Measurements from ENCODE around the gene CYRIA.

GRCh38 chr2:16619576-16620245 is 45.9 kb downstream of the CYRIA start:
- TF ChIP-seq CTCF (IDR thresholded peaks at IDR 0.05) (no peak), ZFX (IDR thresholded peaks at IDR 0.05; ENCODE audit: borderline replicate concordance) (no peak)

All from 22Rv1 (cell line).